Gastroesophageal sphincter (tissue), 4 donors: Measurements from ENCODE around the gene TTC7B. TPM values are rescaled to one million over a fixed set of nuclear protein-coding genes. Genes with fewer than 3 reads are reported as not detected.
"Not testable (repeated sequence)": the region's sequence is repeated elsewhere in the genome, so short reads cannot be mapped to it uniquely, and the experiment has no call there.

ENCODE experiments used
- ATAC-seq: fragments of 150-250 bp; one replicate; pipeline ENCODE4 v1.9.1; 2016; ENCODE audit warnings: mild to moderate bottlenecking, moderate library complexity
- H3K27ac ChIP-seq, 4 donors: fragments of 200-600 bp; sonication (generic) in 3 of 4; 1 replicate in 3 of 4; 2 replicates in 1 of 4; pipeline ENCODE4 v1.5.1; 2016 to 2019
- H3K27me3 ChIP-seq: fragments of 200-600 bp; sonication (generic); one replicate; pipeline ENCODE4 v1.5.1; 2019
- H3K36me3 ChIP-seq, 2 donors: fragments of 200-600 bp; sonication (generic); one replicate each; pipeline ENCODE4 v1.5.1; 2019; ENCODE audit warnings: control low read depth in 1 of 2
- H3K4me1 ChIP-seq, 3 donors: fragments of 200-600 bp; sonication (generic); 1 replicate in 2 of 3; 2 replicates in 1 of 3; pipeline ENCODE4 v1.5.1; 2016 to 2019; ENCODE audit warnings: control low read depth in 2 of 3
- H3K4me3 ChIP-seq, 2 donors: fragments of 200-600 bp; sonication (generic); one replicate each; pipeline ENCODE4 v1.5.1; 2019; ENCODE audit warnings: mild to moderate bottlenecking in 1 of 2, moderate library complexity in 1 of 2
- H3K9me3 ChIP-seq, 3 donors: fragments of 200-600 bp; sonication (generic); one replicate each; pipeline ENCODE4 v1.5.1; 2017 to 2019; ENCODE audit warnings: control low read depth in 2 of 3
- EP300 ChIP-seq: sonication (generic); formaldehyde crosslinking; IDR thresholded peaks from one replicate; pipeline ENCODE4 v1.6.1; 2017; ENCODE audit warnings: antibody characterized with exemption, mild to moderate bottlenecking
- POLR2A ChIP-seq, 2 donors: fragments of 450-650 bp; IDR thresholded peaks; one replicate each; pipeline ENCODE4 v1.6.1; 2017; ENCODE audit warnings: antibody characterized with exemption in 2 of 2, mild to moderate bottlenecking in 2 of 2, moderate library complexity in 1 of 2
- POLR2AphosphoS5 ChIP-seq: sonication (generic); formaldehyde crosslinking; IDR thresholded peaks from one replicate; pipeline ENCODE4 v1.6.1; 2017; ENCODE audit warnings: antibody characterized with exemption
- WGBS, 2 donors: methylation state at CpG; one replicate each; pipeline ENCODE4 v1.1.5; 2018; ENCODE audit warnings: low coverage in 1 of 2; 5-methylcytosine and 5-hydroxymethylcytosine counted together
- total RNA-seq, 4 donors: library from RNA; depleted of rRNA; stranded (reverse); fragments of >200 nt; gene quantifications; one replicate each; pipeline ENCODE4 v1.1.0, GENCODE V29; 2016
- TF ChIP-seq, protein P1 (sequence below), 4 experiments: fragments of 200-600 bp in 2 of 4; fragments of 450-650 bp in 2 of 4; sonication (generic) in 1 of 4; IDR thresholded peaks; one replicate each; pipeline ENCODE4 v1.5.1; 2017 to 2019; ENCODE audit warnings: antibody characterized with exemption in 4 of 4, mild to moderate bottlenecking in 2 of 4, moderate library complexity in 2 of 4

Gene TTC7B, protein sequence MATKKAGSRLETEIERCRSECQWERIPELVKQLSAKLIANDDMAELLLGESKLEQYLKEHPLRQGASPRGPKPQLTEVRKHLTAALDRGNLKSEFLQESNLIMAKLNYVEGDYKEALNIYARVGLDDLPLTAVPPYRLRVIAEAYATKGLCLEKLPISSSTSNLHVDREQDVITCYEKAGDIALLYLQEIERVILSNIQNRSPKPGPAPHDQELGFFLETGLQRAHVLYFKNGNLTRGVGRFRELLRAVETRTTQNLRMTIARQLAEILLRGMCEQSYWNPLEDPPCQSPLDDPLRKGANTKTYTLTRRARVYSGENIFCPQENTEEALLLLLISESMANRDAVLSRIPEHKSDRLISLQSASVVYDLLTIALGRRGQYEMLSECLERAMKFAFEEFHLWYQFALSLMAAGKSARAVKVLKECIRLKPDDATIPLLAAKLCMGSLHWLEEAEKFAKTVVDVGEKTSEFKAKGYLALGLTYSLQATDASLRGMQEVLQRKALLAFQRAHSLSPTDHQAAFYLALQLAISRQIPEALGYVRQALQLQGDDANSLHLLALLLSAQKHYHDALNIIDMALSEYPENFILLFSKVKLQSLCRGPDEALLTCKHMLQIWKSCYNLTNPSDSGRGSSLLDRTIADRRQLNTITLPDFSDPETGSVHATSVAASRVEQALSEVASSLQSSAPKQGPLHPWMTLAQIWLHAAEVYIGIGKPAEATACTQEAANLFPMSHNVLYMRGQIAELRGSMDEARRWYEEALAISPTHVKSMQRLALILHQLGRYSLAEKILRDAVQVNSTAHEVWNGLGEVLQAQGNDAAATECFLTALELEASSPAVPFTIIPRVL
- 100 to 1,000 TPM in 1 of 4 donors, 10 to 100 TPM in 3; 59.0 to 170 (median 64.1) TPM for total RNA-seq

DNA sequence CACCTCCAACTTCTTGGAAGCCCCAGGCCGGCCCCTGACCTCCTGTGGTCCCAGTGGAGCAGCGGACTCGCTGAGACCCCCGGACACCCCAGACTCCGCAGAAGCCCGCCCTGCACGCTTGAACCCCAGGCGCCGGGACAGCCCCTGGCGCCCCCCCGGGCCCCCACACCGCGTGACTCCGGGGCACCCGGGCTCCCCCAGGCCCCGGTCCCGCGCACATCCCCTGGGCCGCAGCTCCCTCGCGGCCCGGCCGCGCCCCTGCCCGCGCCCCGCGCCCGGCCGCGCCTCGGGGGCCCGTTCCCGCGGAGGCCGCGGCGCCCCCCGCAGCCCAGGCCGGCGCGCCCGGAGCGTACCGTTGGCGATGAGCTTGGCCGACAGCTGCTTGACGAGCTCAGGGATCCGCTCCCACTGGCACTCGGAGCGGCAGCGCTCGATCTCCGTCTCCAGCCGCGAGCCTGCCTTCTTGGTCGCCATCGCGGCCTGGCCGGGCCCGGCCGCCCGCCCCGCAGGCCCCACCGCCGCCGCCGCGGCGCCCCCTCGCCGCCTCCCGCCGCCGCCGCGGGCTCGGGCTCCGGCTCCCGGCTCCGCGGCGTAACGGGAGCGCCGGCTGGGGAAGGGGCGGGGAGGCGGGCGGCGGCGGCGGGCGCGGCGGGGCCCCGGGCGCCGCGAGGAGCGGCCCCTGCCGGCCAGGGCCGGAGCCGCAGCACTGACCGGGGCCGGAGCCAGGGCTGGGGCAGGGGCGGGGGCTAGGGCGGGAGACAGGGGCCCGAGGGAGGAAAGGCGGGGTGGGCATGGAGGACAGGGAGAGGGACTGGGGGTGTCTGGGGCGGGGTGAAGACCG, at the start of gene TTC7B:
Gene TTC7B, minus strand, starts transcription at position 609 of the 841 bp plus-strand sequence. Its CDS starts 135 bp downstream, at position 474.
- peak; percentile 92 for ATAC-seq
- peak within 1 kb of the TSS in 3 of 4 donors; percentile 52 to 72 (median 68) for H3K27ac ChIP-seq
- H3K9me3 ChIP-seq = no peaks in the 10 kb centered on the region
- no peak for TF ChIP-seq POLR2A (IDR thresholded peaks at IDR 0.05)
- TF ChIP-seq, protein P1, sequence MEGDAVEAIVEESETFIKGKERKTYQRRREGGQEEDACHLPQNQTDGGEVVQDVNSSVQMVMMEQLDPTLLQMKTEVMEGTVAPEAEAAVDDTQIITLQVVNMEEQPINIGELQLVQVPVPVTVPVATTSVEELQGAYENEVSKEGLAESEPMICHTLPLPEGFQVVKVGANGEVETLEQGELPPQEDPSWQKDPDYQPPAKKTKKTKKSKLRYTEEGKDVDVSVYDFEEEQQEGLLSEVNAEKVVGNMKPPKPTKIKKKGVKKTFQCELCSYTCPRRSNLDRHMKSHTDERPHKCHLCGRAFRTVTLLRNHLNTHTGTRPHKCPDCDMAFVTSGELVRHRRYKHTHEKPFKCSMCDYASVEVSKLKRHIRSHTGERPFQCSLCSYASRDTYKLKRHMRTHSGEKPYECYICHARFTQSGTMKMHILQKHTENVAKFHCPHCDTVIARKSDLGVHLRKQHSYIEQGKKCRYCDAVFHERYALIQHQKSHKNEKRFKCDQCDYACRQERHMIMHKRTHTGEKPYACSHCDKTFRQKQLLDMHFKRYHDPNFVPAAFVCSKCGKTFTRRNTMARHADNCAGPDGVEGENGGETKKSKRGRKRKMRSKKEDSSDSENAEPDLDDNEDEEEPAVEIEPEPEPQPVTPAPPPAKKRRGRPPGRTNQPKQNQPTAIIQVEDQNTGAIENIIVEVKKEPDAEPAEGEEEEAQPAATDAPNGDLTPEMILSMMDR (IDR thresholded peaks at IDR 0.05) = peak in 2 of 4 experiments; percentile 31 to 56
- WGBS, 2 donors = 3 to 5% methylated on average over 2 to 4 of the region's 111 CpGs
- H3K27me3 ChIP-seq = no peaks in the 10 kb centered on the region
- H3K36me3 ChIP-seq = no peaks in the 10 kb centered on the region
- H3K4me3 ChIP-seq = peak within 1 kb of the TSS; percentile 53 to 85
- peaks cover 0 to 38% (median 13%) of the 10 kb centered on the region in 3 donors for H3K4me1 ChIP-seq

DNA sequence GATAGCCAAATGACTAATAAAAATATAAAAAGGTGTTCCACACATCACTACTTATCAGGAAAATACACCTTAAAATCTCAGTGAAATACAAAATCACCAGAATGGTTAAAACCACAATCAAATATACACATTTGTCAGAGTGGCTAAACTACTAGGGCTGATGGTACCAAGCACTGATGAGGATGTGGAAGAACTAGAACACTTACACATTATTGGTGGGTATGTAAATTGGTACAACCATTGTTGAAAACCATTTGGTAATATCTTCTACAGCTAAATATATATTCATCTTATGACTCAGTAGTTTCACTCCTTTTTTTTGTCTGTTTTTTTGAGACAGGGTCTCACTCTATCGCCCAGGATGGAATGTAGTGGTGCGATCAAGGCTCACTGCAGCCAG, 48.5 kb upstream of the TTC7B start:
- Histone ChIP-seq H3K27me3 (no peaks in the 10 kb centered on the region), H3K9me3 (no peaks in the 10 kb centered on the region), H3K36me3 (peaks cover 0 to 13% of the 10 kb centered on the region in 2 donors), H3K27ac (no peak overlapping the region), H3K4me1 (peaks cover 0 to 22% (median 8%) of the 10 kb centered on the region in 3 donors), H3K4me3 (no peak overlapping the region)
- TF ChIP-seq EP300 = no peak
- TF ChIP-seq, protein P1 (IDR thresholded peaks at IDR 0.05) = no peak
- TF ChIP-seq POLR2A (IDR thresholded peaks at IDR 0.05) = no peak
- no peak for TF ChIP-seq POLR2AphosphoS5
- no peak for ATAC-seq
- 100% methylated on average over 2 of the region's 2 CpGs for WGBS, 2 donors

DNA sequence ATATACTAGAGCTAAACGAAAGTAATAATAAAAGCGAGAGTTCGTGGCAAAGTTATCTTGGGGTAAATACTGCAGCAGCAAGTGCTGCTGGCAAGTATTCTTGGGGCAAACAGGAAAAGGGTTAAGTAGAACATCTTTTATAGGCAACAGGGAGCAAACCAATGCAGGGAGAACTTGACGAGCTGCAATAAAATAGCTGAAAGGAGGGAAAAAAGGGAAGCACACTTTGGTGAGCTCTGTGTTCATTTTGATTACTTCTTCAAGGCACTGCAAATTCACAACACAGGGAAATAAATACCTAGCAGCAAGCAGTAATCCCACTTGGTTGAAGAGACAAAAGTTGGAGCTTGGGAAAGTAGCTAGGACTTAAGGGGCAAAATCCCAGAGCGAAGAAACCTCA, 42.3 kb upstream of the TTC7B start:
- Histone ChIP-seq H3K9me3 (no peaks in the 10 kb centered on the region), H3K27ac (no peak overlapping the region), H3K4me3 (no peak overlapping the region), H3K36me3 (peaks cover 0 to 3% of the 10 kb centered on the region in 2 donors), H3K27me3 (no peaks in the 10 kb centered on the region), H3K4me1 (peaks cover 0 to 7% (median 0%) of the 10 kb centered on the region in 3 donors)
- WGBS, 2 donors = 75 to 100% methylated on average over 2 to 5 of the region's 5 CpGs
- no peak for ATAC-seq
- TF ChIP-seq EP300 = no peak
- TF ChIP-seq, protein P1 (IDR thresholded peaks at IDR 0.05) = no peak
- TF ChIP-seq POLR2AphosphoS5 = no peak
- no peak for TF ChIP-seq POLR2A (IDR thresholded peaks at IDR 0.05)

DNA sequence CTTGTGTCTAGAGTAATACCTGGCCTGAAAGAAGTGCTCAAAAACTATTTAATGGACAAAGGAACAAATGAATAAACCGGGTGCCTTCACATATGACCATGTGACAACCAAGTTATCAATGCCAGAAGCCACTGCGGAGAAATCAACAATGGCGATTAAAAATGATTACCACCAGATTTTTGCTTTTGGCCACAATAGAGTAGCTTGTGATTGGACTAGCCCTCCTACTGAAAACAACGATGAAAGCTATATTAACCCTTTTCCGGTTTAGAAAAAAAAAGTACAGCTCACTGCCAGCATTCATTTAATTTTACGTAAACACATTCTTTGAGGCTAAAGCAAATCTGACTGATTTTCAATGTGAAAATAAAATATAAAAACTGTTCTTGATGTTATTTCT, 41.6 kb upstream of the TTC7B start:
- Histone ChIP-seq H3K36me3 (peaks cover 0 to 3% of the 10 kb centered on the region in 2 donors), H3K27ac (no peak overlapping the region), H3K27me3 (no peaks in the 10 kb centered on the region), H3K4me1 (peaks cover 0 to 7% (median 0%) of the 10 kb centered on the region in 3 donors), H3K9me3 (no peaks in the 10 kb centered on the region), H3K4me3 (peak overlapping the region in 1 of 2 donors; percentile 5)
- no peak for ATAC-seq
- WGBS, 2 donors = 52 to 57% methylated on average over 6 of the region's 6 CpGs
- TF ChIP-seq POLR2AphosphoS5 (no peak), EP300 (no peak), POLR2A (IDR thresholded peaks at IDR 0.05) (no peak)
- TF ChIP-seq, protein P1 (IDR thresholded peaks at IDR 0.05) = no peak

DNA sequence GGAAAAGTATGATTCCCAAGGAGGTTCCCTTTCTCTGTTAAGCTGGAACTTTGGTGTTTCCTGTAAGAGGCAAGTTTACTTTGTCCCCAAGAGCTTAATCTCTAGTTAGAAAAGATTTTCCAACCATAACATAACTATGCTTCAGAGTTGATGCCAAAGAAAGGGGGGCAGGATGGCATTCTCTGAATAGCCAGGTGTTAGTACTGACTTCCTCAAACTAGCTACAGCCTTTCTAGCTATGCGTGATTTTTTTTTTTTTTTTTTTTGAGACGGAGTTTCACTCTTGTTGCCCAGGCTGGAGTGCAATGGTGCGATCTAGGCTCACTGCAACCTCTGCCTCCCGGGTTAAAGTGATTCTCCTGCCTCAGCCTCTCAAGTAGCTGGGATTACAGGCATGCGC, 39.9 kb upstream of the TTC7B start:
- not testable (repeated sequence) for H3K4me1 ChIP-seq, H3K4me3 ChIP-seq, H3K27me3 ChIP-seq, ATAC-seq, H3K36me3 ChIP-seq, H3K27ac ChIP-seq, H3K9me3 ChIP-seq
- 89% methylated on average over 5 of the region's 5 CpGs; no CpG with 5 or more reads in 1 of the 2 donors for WGBS, 2 donors
